GM18520 (cell line): Measurements from ENCODE around the gene RELT.

Source experiments
- ATAC-seq: cut with Tn5 transposase; IDR thresholded peaks from one replicate; pipeline ENCODE4 v1.9.1; 2021; ENCODE audit not compliant: unreplicated experiment

The RELT gene

DNA sequence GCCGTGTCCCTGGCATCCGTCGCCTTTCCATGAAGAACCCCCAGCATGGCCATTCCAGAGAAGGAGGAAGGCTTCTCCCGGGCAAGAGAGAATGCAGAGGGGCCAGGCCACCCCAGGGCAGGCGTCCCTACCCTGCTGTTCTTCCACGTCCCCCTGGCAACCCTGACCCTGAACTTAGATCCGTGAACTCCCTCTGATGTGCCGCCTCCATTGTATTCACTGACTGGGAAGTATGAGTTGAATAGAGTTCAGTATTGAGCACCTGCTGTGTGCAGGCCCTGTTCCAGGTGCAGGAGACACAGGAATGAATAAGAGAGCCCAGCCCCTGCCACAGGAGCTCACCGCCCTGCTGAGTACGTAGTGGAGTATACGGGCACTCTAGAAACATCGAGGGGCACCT lies 29.1 kb upstream of the RELT start:
- ATAC-seq, result no peak

GRCh38 chr11:73348838-73349237 lies 27.4 kb upstream of the RELT start:
- no peak for ATAC-seq

DNA sequence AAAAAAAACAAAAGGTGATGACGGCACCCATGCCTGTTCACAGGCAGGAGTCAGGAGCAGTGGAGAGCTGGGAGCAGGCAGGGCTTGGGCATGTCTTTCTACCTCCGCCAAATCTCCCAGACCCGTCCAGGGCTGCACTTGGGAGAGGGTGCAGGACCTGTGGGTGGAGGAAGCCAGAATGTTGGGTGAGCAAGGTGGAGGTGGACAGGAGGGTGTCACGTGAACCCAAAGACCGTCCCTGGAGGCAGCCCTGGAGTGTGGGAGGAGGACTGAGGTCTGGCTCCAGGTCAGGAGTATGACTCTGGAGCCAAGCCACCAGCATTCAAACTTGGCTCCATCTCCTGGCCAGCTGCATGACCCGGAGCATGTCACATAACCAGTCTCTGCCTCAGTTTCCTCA lies 26.6 kb upstream of the RELT start:
- no peak for ATAC-seq

GRCh38 chr11:73350908-73351636 lies 25.1 kb upstream of the RELT start:
- ATAC-seq, result no peak

- no peak for ATAC-seq
These were observed 22.8 kb upstream of the RELT start for GRCh38 chr11:73353422-73353821.

GRCh38 chr11:73355109-73355508 lies 21.1 kb upstream of the RELT start:
- no peak for ATAC-seq

DNA sequence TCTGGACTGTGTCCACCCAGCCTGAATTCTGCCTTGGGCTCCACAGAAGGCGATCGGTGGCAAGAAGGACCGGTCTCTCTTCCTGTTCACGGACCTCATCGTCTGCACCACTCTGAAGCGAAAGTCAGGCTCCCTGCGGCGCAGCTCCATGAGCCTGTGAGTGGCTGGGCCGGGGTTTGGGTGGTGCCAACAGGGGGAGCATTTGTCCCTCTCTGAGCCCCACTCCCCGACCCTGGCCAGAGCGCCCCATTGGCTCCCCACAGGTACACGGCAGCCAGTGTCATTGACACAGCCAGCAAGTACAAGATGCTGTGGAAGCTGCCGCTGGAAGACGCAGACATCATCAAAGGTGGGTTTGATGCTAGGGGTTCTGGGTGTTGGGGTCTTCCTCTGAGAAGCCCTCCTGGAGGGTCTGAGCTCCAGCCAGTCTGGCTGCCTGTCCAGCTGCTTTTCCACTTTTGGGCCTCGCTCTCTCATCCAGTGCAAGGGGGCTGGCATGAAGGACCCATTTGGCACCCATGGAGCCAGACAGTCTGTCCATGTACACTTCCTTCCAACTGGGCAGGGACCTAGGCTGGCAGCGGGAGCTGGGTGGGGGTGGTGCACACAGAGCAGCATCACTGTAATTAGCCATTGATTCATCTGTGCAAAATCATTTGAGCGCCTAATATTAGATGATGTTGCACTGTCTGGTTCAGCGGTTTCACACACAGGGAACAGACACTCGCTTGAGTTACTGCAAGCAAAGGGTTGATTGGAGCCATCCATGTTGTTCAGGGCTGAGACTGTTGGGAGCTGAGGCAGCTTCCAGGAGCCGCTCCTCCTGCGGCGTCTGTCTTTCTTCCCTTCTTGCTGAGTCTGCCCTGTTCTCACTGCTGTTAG lies 19.0 kb upstream of the RELT start:
- no peak for ATAC-seq

- no peak for ATAC-seq
These were observed 18.1 kb upstream of the RELT start for GRCh38 chr11:73358071-73358470.

GRCh38 chr11:73359341-73359740 lies 16.9 kb upstream of the RELT start:
- ATAC-seq, result no peak

DNA sequence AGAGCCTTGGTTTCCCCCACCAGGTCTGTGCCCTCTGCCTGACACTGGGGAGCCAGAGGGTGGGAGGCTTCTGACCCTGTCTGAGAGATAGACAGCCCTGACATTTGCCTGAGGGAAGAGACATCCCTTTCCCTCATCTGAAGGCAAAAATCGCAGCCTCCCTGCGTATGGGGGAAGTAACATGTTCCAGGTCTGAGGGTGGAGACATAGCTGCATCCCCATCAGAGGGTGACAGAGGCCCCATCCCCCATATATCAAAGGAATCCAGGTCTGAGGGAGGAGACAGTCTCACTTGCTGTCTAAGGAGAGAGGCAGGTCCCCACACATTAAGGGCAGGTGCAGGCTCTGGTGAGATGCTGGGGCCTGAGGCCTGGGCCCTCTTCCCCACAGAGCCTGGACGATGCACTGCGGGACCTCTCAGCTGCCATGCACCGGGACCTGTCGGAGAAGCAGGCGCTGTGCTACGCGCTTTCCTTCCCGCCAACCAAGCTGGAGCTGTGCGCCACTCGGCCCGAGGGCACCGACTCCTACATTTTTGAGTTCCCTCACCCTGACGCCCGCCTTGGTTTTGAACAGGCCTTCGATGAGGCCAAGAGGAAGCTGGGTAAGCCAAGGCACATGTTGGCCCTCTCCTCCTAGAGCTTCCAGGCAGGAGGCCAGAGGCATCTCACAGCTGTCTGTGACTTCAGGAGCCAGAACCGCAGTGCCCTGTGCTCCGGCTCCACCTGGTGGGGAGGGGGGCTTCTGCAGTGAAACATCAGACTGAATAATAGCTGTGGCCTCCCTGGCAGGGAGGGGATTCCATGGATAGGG lies 16.1 kb upstream of the RELT start:
- no peak for ATAC-seq

GRCh38 chr11:73360743-73361369 lies 15.3 kb upstream of the RELT start:
- no peak for ATAC-seq

DNA sequence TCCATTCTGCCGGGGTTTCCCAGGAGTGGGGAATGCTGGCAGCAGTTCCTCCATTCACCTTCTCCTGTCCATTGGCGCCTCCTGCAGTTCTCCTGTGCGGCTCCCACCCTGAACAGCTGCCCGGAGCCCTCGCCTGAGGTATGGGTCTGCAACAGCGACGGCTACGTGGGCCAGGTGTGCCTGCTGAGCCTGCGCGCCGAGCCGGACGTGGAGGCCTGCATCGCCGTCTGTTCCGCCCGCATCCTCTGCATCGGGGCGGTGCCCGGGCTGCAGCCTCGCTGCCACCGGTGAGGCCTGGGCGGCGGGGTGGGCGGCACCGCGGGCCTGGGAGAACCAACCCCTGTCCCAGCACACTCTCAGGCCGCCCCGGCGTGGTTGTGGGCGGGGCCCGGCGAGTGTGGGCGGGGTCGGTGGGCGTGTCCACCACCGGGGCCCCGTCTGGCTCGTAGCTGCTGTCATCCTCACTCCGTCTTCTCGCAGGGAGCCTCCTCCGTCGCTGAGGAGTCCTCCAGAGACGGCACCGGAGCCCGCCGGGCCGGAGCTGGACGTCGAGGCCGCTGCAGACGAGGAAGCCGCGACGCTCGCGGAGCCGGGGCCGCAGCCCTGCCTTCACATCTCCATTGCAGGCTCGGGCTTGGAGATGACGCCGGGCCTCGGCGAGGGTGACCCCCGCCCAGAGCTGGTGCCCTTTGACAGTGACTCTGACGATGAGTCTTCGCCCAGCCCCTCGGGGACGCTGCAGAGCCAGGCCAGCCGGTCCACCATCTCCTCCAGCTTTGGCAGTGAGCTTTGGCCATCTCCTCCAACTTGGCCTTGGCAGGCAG lies 14.0 kb upstream of the RELT start:
- no peak for ATAC-seq

GRCh38 chr11:73363147-73363546 lies 13.1 kb upstream of the RELT start:
- ATAC-seq, result no peak

DNA sequence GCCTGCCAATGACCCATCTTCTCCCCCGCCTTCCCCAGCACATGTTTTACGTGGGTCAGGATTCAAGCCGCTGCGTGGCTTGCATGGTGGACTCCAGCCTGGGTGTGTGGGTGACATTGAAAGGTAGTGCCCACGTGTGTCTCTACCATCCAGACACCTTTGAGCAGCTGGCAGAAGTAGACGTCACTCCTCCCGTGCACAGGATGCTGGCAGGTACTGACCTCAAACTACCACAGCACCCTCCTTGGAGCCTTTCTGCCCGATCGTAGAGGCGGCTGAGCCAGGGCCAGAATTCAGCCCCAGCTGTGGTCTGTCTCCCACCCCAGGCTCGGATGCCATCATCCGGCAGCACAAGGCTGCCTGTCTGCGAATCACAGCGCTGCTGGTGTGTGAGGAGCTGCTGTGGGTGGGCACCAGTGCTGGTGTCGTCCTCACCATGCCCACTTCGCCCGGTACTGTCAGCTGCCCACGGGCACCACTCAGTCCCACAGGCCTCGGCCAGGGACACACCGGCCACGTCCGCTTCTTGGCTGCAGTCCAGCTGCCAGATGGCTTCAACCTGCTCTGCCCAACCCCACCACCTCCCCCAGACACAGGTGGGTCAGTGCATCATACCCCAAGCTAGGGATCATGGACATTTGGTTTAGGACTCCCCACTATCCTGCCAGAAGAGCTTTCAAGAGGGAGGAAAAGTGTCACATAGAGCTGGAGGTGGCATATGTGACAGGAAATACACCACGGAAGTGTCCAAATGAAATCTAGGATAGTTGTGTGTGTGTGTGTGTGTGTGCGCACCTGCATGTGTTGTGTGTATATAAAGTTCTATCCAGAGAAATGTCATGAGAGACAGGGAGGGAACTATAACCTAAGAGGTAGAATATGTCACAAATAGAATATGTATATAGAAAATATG lies 10.6 kb upstream of the RELT start:
- no peak for ATAC-seq

DNA sequence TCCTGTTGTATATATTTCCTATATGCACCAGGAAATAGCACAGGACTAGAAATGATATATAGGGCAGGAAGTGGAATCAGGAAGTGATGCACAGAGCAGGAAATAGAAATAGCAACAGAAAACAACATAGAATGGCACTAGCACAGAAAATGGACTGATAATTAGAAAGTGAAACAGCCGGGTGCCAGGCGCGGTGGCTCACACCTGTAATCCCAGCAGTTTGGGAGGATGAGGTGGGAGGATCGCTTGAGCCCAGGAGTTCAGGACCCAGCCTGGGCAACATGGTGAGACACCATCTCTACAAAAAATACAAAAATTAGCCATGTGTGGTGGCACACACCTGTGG lies 10.0 kb upstream of the RELT start:
- ATAC-seq, result no peak

DNA sequence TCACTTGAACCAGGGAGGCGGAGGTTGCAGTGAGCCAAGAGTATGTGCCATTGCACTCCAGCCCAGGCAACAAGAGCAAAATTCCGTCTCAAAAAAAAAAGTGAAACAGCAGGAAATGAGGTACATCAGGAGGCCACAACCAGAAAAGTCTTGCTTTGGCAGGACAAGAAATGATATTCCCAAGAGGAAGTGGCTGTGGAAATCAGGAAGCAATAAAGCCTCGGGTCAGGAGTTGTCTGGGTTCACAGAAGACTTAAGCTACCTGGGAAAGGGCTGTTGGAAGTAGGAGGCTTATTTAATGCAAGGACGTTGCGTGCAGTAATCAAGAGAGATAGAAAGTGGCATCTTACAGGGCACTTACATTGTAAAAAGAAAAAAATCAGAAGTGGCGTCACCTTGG lies 9.2 kb upstream of the RELT start:
- ATAC-seq, result no peak

GRCh38 chr11:73367482-73368024 lies 8.6 kb upstream of the RELT start:
- no peak for ATAC-seq

GRCh38 chr11:73372375-73372993 lies 3.7 kb upstream of the RELT start:
- ATAC-seq, result no peak

GRCh38 chr11:73374151-73374550 lies 2.0 kb upstream of the RELT start:
- ATAC-seq, result no peak
